Right lobe of liver (tissue), 4 donors: Measurements from ENCODE around the gene CSTF1.

ENCODE experiments used
- POLR2A ChIP-seq: fragments of 450-650 bp; IDR thresholded peaks from one replicate; pipeline ENCODE4 v1.6.1; 2017; ENCODE audit warnings: antibody characterized with exemption, mild to moderate bottlenecking
- TF ChIP-seq, protein P1 (sequence below), 4 donors: fragments of 200-600 bp in 3 of 4; fragments of 450-650 bp in 1 of 4; IDR thresholded peaks; one replicate each; pipeline versions ENCODE4 v1.5.1 to v1.8.0; 2016 to 2022; ENCODE audit warnings: antibody characterized with exemption in 4 of 4, mild to moderate bottlenecking in 2 of 4
- donor health status: DM: no; HTN: no; CAD: no.
- donor health status: DM: no; HTN: no; CAD: no.
- donor health status: DM: no; HTN: yes; CAD: no.

DNA sequence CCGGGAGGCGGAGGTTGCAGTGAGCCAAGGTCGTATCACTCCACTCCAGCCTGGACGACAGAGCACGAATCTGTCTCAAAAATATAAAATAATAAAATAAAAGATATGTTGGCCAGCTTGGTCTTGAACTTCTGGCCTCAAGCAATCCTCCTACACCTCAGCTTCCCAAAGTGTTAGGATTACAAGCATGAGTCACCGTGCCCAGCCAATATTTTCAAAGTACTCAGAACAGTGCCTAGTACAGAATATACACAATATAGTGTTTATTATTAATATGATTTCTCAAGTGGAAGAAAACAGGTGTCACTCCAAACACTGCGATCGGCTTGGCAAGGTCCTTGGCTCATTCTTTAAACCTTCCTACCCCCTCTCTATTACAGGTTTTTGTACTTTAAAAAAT is 30.5 kb upstream of the CSTF1 start:
- TF ChIP-seq POLR2A: no peak
- TF ChIP-seq, protein P1, sequence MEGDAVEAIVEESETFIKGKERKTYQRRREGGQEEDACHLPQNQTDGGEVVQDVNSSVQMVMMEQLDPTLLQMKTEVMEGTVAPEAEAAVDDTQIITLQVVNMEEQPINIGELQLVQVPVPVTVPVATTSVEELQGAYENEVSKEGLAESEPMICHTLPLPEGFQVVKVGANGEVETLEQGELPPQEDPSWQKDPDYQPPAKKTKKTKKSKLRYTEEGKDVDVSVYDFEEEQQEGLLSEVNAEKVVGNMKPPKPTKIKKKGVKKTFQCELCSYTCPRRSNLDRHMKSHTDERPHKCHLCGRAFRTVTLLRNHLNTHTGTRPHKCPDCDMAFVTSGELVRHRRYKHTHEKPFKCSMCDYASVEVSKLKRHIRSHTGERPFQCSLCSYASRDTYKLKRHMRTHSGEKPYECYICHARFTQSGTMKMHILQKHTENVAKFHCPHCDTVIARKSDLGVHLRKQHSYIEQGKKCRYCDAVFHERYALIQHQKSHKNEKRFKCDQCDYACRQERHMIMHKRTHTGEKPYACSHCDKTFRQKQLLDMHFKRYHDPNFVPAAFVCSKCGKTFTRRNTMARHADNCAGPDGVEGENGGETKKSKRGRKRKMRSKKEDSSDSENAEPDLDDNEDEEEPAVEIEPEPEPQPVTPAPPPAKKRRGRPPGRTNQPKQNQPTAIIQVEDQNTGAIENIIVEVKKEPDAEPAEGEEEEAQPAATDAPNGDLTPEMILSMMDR (IDR thresholded peaks at IDR 0.05): no peak
